Measurements from ENCODE around the gene CEP350. TPM values are rescaled to one million over a fixed set of nuclear protein-coding genes. Genes with fewer than 3 reads are reported as not detected.

CEP350 gene
- total and polyA plus RNA-seq, 10 of the 15 experiments (the other 5 are each of a cell fraction or from before 2014, with no cell fraction given), result 5.2 to 46.0 (median 23.1) TPM

- no peak for FAIRE-seq
- H3K4me2 ChIP-seq (ENCODE audit: control insufficient read depth, insufficient read depth), result no peak overlapping the region
- WGBS (ENCODE audit: insufficient coverage, insufficient replicate concordance, low lambda C conversion rate, missing lambda C conversion rate), result 12% methylated on average over 5 of the region's 5 CpGs
- no peaks in the 10 kb centered on the region for H3K4me1 ChIP-seq (ENCODE audit: control insufficient read depth, insufficient read depth, low read length)
- no peaks in the 10 kb centered on the region for H4K20me1 ChIP-seq (ENCODE audit: control insufficient read depth, insufficient read depth)
- SMC1A ChIA-PET (ENCODE audit: uncharacterized antibody, unreplicated experiment), result no interaction called here
- intact Hi-C loops (cut with micrococcal nuclease; ENCODE audit: unreplicated experiment), result no loop called here
- in situ Hi-C loops (cut with MboI), result no loop called here
- CTCF ChIA-PET, result no interaction called here
- POLR2A ChIA-PET, result no interaction called here
- no peak for ATAC-seq
- DNase-seq (ENCODE audit: low read depth, low spot score), result no peak
- H3K79me2 ChIP-seq (ENCODE audit: control insufficient read depth, insufficient read depth, low read length), result no peaks in the 10 kb centered on the region
- no peaks in the 10 kb centered on the region; the same call in 2 of the 3 replicates for H3K9me3 ChIP-seq (replicated peaks; ENCODE audit: control insufficient read depth, insufficient read depth, low read length)
- H3K27ac ChIP-seq (ENCODE audit: control insufficient read depth, insufficient read depth), result no peak overlapping the region
- no TSS peak for BruUV-seq (replicated peaks)
- no peak overlapping the region for H3K9ac ChIP-seq (ENCODE audit: control insufficient read depth, insufficient read depth, low read length)
- RAD21 ChIA-PET (ENCODE audit: unreplicated experiment), result no interaction called here
- no peaks in the 10 kb centered on the region for H3K36me3 ChIP-seq (ENCODE audit: control insufficient read depth in 2 of 2, insufficient read depth in 2 of 2, low read length in 1 of 2)
- H2AFZ ChIP-seq (ENCODE audit: control insufficient read depth, low read depth, low read length), result no peak overlapping the region
- H3K4me3 ChIP-seq, result no peak overlapping the region
- H3K27me3 ChIP-seq (replicated peaks in 1 of 2; ENCODE audit: control insufficient read depth in 2 of 2, insufficient read depth in 2 of 2, low read length in 1 of 2), result no peaks in the 10 kb centered on the region
- TF ChIP-seq HCFC1 (IDR thresholded peaks at IDR 0.05; ENCODE audit: low read length), result no peak
- TF ChIP-seq SIN3A (IDR thresholded peaks at IDR 0.05; ENCODE audit: low read depth, low read length), result no peak
- no peak for TF ChIP-seq GATAD2B (conservative IDR thresholded peaks at IDR 0.05; ENCODE audit: low read depth)
- TF ChIP-seq BCLAF1 (IDR thresholded peaks at IDR 0.05), result no peak
- TF ChIP-seq REST (IDR thresholded peaks at IDR 0.05; ENCODE audit: low read depth, low read length), result no peak
- TF ChIP-seq RAD51 (IDR thresholded peaks at IDR 0.05), result no peak
- no peak for TF ChIP-seq NR2C2 (IDR thresholded peaks at IDR 0.05; ENCODE audit: borderline replicate concordance, control insufficient read depth, insufficient read length, low read depth)
- no peak for TF ChIP-seq CUX1 (IDR thresholded peaks at IDR 0.05; ENCODE audit: insufficient replicate concordance, low read depth, low read length)
- no peak for TF ChIP-seq KLF5 (IDR thresholded peaks at IDR 0.05; ENCODE audit: partially characterized antibody)
- no peak for TF ChIP-seq CBFB (IDR thresholded peaks at IDR 0.05; ENCODE audit: low read depth)
- no peak for TF ChIP-seq RELA (IDR thresholded peaks at IDR 0.05; ENCODE audit: borderline replicate concordance, partially characterized antibody)
- no peak for TF ChIP-seq ATF2 (IDR thresholded peaks at IDR 0.05; ENCODE audit: low read length)
- no peak for TF ChIP-seq NBN (IDR thresholded peaks at IDR 0.05)
These were observed 176.9 kb downstream of the CEP350 start for GRCh38 chr1:180131510-180131909.

Measured in GM12878 (cell line).